Activated CD8-positive, alpha-beta memory T cell treated with anti-CD3 and anti-CD28 coated beads, Interleukin-2, amount 50 U/mL, for 1 hour (primary cell): ENCODE results near the gene IGFBP7.

Experiments used
- DNase-seq: peaks from one replicate; pipeline ENCODE4 v3.0.0-alpha.2; 2020; ENCODE audit errors: extremely low read depth

The IGFBP7 gene

GRCh38 chr4:57041020-57041419, 69.2 kb downstream of the IGFBP7 start:
- no peak for DNase-seq

GRCh38 chr4:57040510-57040909, 69.7 kb downstream of the IGFBP7 start:
- no peak for DNase-seq

GRCh38 chr4:57039345-57039744, 70.8 kb downstream of the IGFBP7 start:
- DNase-seq = no peak

- DNase-seq = no peak
Observed at GRCh38 chr4:57037982-57038604, 72.1 kb downstream of the IGFBP7 start.

- no peak for DNase-seq
Observed at GRCh38 chr4:57034520-57034919, 75.7 kb downstream of the IGFBP7 start.

- no peak for DNase-seq
Observed at GRCh38 chr4:57023104-57023503, 87.1 kb downstream of the IGFBP7 start.

- DNase-seq = no peak
Observed at GRCh38 chr4:57020467-57021101, 89.6 kb downstream of the IGFBP7 start.

- no peak for DNase-seq
Observed at GRCh38 chr4:57018980-57019379, 91.2 kb downstream of the IGFBP7 start.

GRCh38 chr4:57013543-57014120, 96.6 kb downstream of the IGFBP7 start:
- no peak for DNase-seq

GRCh38 chr4:56999751-57000150, 110.4 kb downstream of the IGFBP7 start:
- DNase-seq = no peak

- DNase-seq = no peak
Observed at GRCh38 chr4:56995525-56995924, 114.7 kb downstream of the IGFBP7 start.

- DNase-seq = no peak
Observed at GRCh38 chr4:56990109-56990905, 119.9 kb downstream of the IGFBP7 start.

GRCh38 chr4:56986952-56987351, 123.2 kb downstream of the IGFBP7 start:
- no peak for DNase-seq

- DNase-seq = no peak
Observed at GRCh38 chr4:56986192-56986591, 124.0 kb downstream of the IGFBP7 start.

- no peak for DNase-seq
Observed at GRCh38 chr4:56981795-56982201, 128.4 kb downstream of the IGFBP7 start.
